ACHN (cell line): ENCODE results near the gene SHISAL2B.

ENCODE experiments used
- DNase-seq: peaks from one replicate; pipeline ENCODE4 v3.0.0-alpha.2; 2015
- in situ Hi-C: cut with HindIII; loops from 2 replicates; pipeline ENCODE4 v1.10.0; 2017; ENCODE audit warnings: low sequenced_read_pairs, low pct_ligation_motif_present, low pct_unique_long_range_greater_than_20kb

The SHISAL2B gene

DNA sequence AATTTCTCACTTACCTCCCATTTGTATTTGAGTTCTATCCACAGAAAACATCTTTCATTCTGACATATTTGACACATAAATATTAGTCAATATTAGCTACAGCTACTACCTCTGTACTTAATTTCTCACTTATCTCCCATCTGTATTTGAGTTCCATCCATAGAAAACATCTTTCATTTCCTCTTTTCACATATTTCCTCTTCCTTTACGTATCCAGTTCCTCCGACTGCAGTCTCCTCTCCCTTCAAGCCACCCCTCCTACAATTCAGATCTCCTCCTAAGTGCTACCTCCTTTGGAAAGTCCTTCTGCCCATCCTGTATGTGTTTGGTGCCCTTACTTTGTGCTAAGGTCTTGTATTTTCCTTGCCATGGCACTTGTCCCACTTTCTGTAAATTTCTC, 76.6 kb downstream of the SHISAL2B start:
- DNase-seq: no peak
- in situ Hi-C loops: no loop called here
